Chondrocyte (in vitro differentiated cells): ENCODE results near the gene C11orf52. TPM values are rescaled to one million over a fixed set of nuclear protein-coding genes. Genes with fewer than 3 reads are reported as not detected.

Source experiments
- DNase-seq: peaks from one replicate; pipeline ENCODE4 v3.0.0; 2021; ENCODE audit warnings: mixed read lengths, low spot score
- H3K27ac Mint-ChIP-seq: one replicate; pipeline ENCODE4 v1.8.0; 2021; ENCODE audit warnings: mild to moderate bottlenecking, moderate library complexity, mixed read lengths; ENCODE audit not compliant: unreplicated experiment
- H3K27me3 Mint-ChIP-seq: 2 replicates; pipeline ENCODE4 v1.8.0; 2021; ENCODE audit warnings: low read depth, mixed read lengths
- H3K36me3 Mint-ChIP-seq: 2 replicates; pipeline ENCODE4 v1.8.0; 2021; ENCODE audit warnings: low read depth, mixed read lengths
- H3K4me1 Mint-ChIP-seq: 2 replicates; pipeline ENCODE4 v1.8.0; 2021; ENCODE audit warnings: low read depth, mild to moderate bottlenecking, mixed read lengths
- H3K4me3 Mint-ChIP-seq: one replicate; pipeline ENCODE4 v1.8.0; 2021; ENCODE audit warnings: mild to moderate bottlenecking, moderate library complexity, mixed read lengths; ENCODE audit not compliant: unreplicated experiment
- H3K9me3 Mint-ChIP-seq: 2 replicates; pipeline ENCODE4 v1.8.0; 2021; ENCODE audit warnings: low read depth, mixed read lengths
- CTCF ChIP-seq: fragments of 200-600 bp; sonication (generic); IDR thresholded peaks from 2 replicates; pipeline ENCODE4 v1.5.0; 2021; ENCODE audit warnings: antibody characterized with exemption, mild to moderate bottlenecking, moderate library complexity
- total RNA-seq: library from RNA; stranded (reverse); gene quantifications from 3 replicates; pipeline ENCODE4 v1.2.1, GENCODE V29; 2021

C11orf52 gene
- total RNA-seq, 1 donor from 2014 or later: 0.67 TPM

- Mint-ChIP-seq H3K4me1 (no peaks in the 10 kb centered on the region), H3K9me3 (no peaks in the 10 kb centered on the region)
Observed at GRCh38 chr11:111963931-111964340, 45.2 kb downstream of the C11orf52 start.

GRCh38 chr11:111966678-111967077 lies 48.0 kb downstream of the C11orf52 start:
- Mint-ChIP-seq H3K4me1 (no peaks in the 10 kb centered on the region), H3K4me3 (no peak overlapping the region), H3K27me3 (no peaks in the 10 kb centered on the region), H3K36me3 (peaks cover 15% of the 10 kb centered on the region), H3K9me3 (no peaks in the 10 kb centered on the region), H3K27ac (no peak overlapping the region)
- no peak for TF ChIP-seq CTCF
- no peak for DNase-seq

More at GRCh38 chr11:111963931-111964340, 45.2 kb downstream of the C11orf52 start:
- Mint-ChIP-seq H3K4me3 (no peak overlapping the region), H3K36me3 (peaks cover 6% of the 10 kb centered on the region), H3K27me3 (no peaks in the 10 kb centered on the region), H3K27ac (no peak overlapping the region)
- no peak for TF ChIP-seq CTCF
- DNase-seq: no peak

GRCh38 chr11:111967649-111968048 lies 48.9 kb downstream of the C11orf52 start:
- H3K27ac Mint-ChIP-seq: no peak overlapping the region
- no peak for DNase-seq
- no peaks in the 10 kb centered on the region for H3K27me3 Mint-ChIP-seq
- no peak overlapping the region for H3K4me3 Mint-ChIP-seq
- H3K4me1 Mint-ChIP-seq: no peaks in the 10 kb centered on the region
- no peaks in the 10 kb centered on the region for H3K9me3 Mint-ChIP-seq
- H3K36me3 Mint-ChIP-seq: peaks cover 17% of the 10 kb centered on the region
- no peak for TF ChIP-seq CTCF

- DNase-seq: no peak
- Mint-ChIP-seq H3K4me3 (no peak overlapping the region), H3K9me3 (no peaks in the 10 kb centered on the region), H3K27ac (no peak overlapping the region), H3K4me1 (peaks cover 4% of the 10 kb centered on the region), H3K36me3 (peaks cover 17% of the 10 kb centered on the region), H3K27me3 (no peaks in the 10 kb centered on the region)
- no peak for TF ChIP-seq CTCF
Observed at GRCh38 chr11:111969344-111969743, 50.6 kb downstream of the C11orf52 start.

GRCh38 chr11:111974446-111974845 lies 55.7 kb downstream of the C11orf52 start:
- Mint-ChIP-seq H3K4me3 (no peak overlapping the region), H3K36me3 (peaks cover 10% of the 10 kb centered on the region), H3K4me1 (peaks cover 38% of the 10 kb centered on the region), H3K27ac (no peak overlapping the region), H3K27me3 (no peaks in the 10 kb centered on the region), H3K9me3 (no peaks in the 10 kb centered on the region)
- no peak for TF ChIP-seq CTCF
- no peak for DNase-seq
